ENCODE measurements around the gene ARPC4. TPM values are rescaled to one million over a fixed set of nuclear protein-coding genes. Genes with fewer than 3 reads are reported as not detected.

ARPC4 gene
- total and polyA plus RNA-seq, 2 donors (not counting 3 experiments of a cell fraction or from before 2014, with no cell fraction given) = 181 to 197 TPM

- peak within 1 kb of the TSS; percentile 11 for H3K27ac ChIP-seq (ENCODE audit: insufficient read depth, low read depth, low read length)
- TF ChIP-seq MAX (IDR thresholded peaks at IDR 0.05; ENCODE audit: insufficient read depth, insufficient read length) = peak; percentile 4
- peak; percentile 27 for TF ChIP-seq GATA2 (IDR thresholded peaks at IDR 0.05; ENCODE audit: insufficient read depth, insufficient read length, low read depth, low read length)
- peak; percentile 80 for TF ChIP-seq POLR2AphosphoS5 (IDR thresholded peaks at IDR 0.05; ENCODE audit: insufficient read depth, low read depth, low read length)
- TF ChIP-seq POLR2A (IDR thresholded peaks at IDR 0.05; ENCODE audit: low read depth, low read length) = peak; percentile 77
- no peak for TF ChIP-seq FOS (IDR thresholded peaks at IDR 0.05; ENCODE audit: borderline replicate concordance, insufficient read depth, low read length)
- TF ChIP-seq CTCF (IDR thresholded peaks at IDR 0.05; ENCODE audit: extremely low read depth in 1 of 2, insufficient read depth in 1 of 2, low read depth in 1 of 2, low read length in 2 of 2) = no peak
- peak within 1 kb of the TSS; percentile 64 to 80 (median 77) for H3K4me3 ChIP-seq (replicated peaks in 1 of 3; ENCODE audit: insufficient read depth in 1 of 3, low read depth in 1 of 3, low read length in 3 of 3)
- DNase-seq (ENCODE audit: low read depth, low spot score) = peak; percentile 96
- peak within 1 kb of the TSS; percentile 65 for H3K4me2 ChIP-seq (ENCODE audit: insufficient read depth, low read length)
- dilution Hi-C loops (cut with MboI; ENCODE audit: extremely low pct_ligation_motif_present, low sequenced_read_pairs) (no loop called here), intact Hi-C loops (cut with micrococcal nuclease) (loop anchor here (1.0 to 5.0 kb wide), 4 partner anchors 73 to 478 kb away; partner anchors contain the start of genes CRELD1, IL17RC and SEC13)
- H3K27me3 ChIP-seq (ENCODE audit: control insufficient read depth in 2 of 2, insufficient read depth in 2 of 2, low read length in 2 of 2) = no peaks in the 10 kb centered on the region
- ChIA-PET CTCF (interaction anchor here (0.7 to 5.2 kb wide), 5 partner anchors 40 to 478 kb away, joined by 3 to 35 read pairs (median 4); no protein-coding TSS in a partner anchor), POLR2A (no interaction called here)
- BruUV-seq (replicated peaks) = TSS peak; percentile 63
- H3K9me1 ChIP-seq (replicated peaks; ENCODE audit: control insufficient read depth, extremely low read depth, insufficient read depth, low read length) = no peaks in the 10 kb centered on the region
- H3K9ac ChIP-seq (replicated peaks; ENCODE audit: extremely low read depth, insufficient read depth, low read length) = peak within 1 kb of the TSS; percentile 66
- peak; percentile 97 for FAIRE-seq
- H3K79me2 ChIP-seq (ENCODE audit: control insufficient read depth, insufficient read depth, low read length) = peaks cover 3% of the 10 kb centered on the region
- H3K9me3 ChIP-seq (replicated peaks; ENCODE audit: control insufficient read depth, insufficient read depth, low read length) = no peaks in the 10 kb centered on the region
- peaks cover 14% of the 10 kb centered on the region for H3K4me1 ChIP-seq (ENCODE audit: control insufficient read depth, extremely low read depth, insufficient read depth, low read length)
- peaks cover 4% of the 10 kb centered on the region in 2 experiments for H3K36me3 ChIP-seq (ENCODE audit: control insufficient read depth in 2 of 2, extremely low read depth in 1 of 2, insufficient read depth in 2 of 2, low read length in 2 of 2)
- peak within 1 kb of the TSS; percentile 87 for H2AFZ ChIP-seq (ENCODE audit: low read depth, low read length)
- H4K20me1 ChIP-seq (replicated peaks; ENCODE audit: control insufficient read depth, extremely low read depth, insufficient read depth, low read length) = no peaks in the 10 kb centered on the region
Observed at GRCh38 chr3:9843715-9844438, 51.0 kb downstream of the ARPC4 start, which contains the start of gene RPUSD3. TSS of gene RPUSD3 (minus strand) at chr3:9844008. CDS start at chr3:9843990, 18 bp downstream.
